Memory B cell (primary cell): ENCODE data around the gene ZNF566.
"Not testable (repeated sequence)": the region's sequence is repeated elsewhere in the genome, so short reads cannot be mapped to it uniquely, and the experiment has no call there.

Experiments used
- ATAC-seq: fragments of 150-1000 bp; cut with Tn5 transposase; 2 replicates; pipeline ENCODE4 v1.10.0; 2021; ENCODE audit warnings: low read depth, mild to moderate bottlenecking, moderate library complexity
- DNase-seq, 2 donors: peaks; one replicate each; pipeline ENCODE4 v3.0.0; 2022; ENCODE audit warnings: low spot score in 2 of 2
- H3K27ac Mint-ChIP-seq: one replicate; pipeline ENCODE4 v1.8.0; 2022; ENCODE audit warnings: mild to moderate bottlenecking, moderate library complexity, mixed read lengths
- H3K27me3 Mint-ChIP-seq: one replicate; pipeline ENCODE4 v1.8.0; 2022; ENCODE audit warnings: mixed read lengths
- H3K36me3 Mint-ChIP-seq: one replicate; pipeline ENCODE4 v1.8.0; 2022; ENCODE audit warnings: mild to moderate bottlenecking, mixed read lengths
- H3K4me1 Mint-ChIP-seq: one replicate; pipeline ENCODE4 v1.8.0; 2022; ENCODE audit warnings: mixed read lengths
- H3K4me3 Mint-ChIP-seq: one replicate; pipeline ENCODE4 v1.8.0; 2022; ENCODE audit warnings: mild to moderate bottlenecking, moderate library complexity, mixed read lengths
- H3K9me3 Mint-ChIP-seq: one replicate; pipeline ENCODE4 v1.8.0; 2022; ENCODE audit warnings: mixed read lengths

ZNF566 gene

GRCh38 chr19:36489118-36489919 lies at the start of gene ZNF566:
ZNF566 (minus strand) TSS chr19:36489561; CDS start chr19:36476557, 13,004 bp downstream.
- peak within 1 kb of the TSS; percentile 94 for H3K4me3 Mint-ChIP-seq

GRCh38 chr19:36528921-36529518 lies 39.7 kb upstream of the ZNF566 start:
- ATAC-seq (peak; percentile 12), DNase-seq (peak; percentile 19 to 22)
- H3K27me3 Mint-ChIP-seq: no peaks in the 10 kb centered on the region
- peak overlapping the region; percentile 95 for H3K27ac Mint-ChIP-seq
- H3K4me3 Mint-ChIP-seq: peak overlapping the region; percentile 93
- peaks cover 17% of the 10 kb centered on the region for H3K36me3 Mint-ChIP-seq
- H3K9me3 Mint-ChIP-seq: peaks cover 2% of the 10 kb centered on the region
- H3K4me1 Mint-ChIP-seq: peaks cover 16% of the 10 kb centered on the region

More at GRCh38 chr19:36489118-36489919, at the start of gene ZNF566:
- ATAC-seq (peak; percentile 84), DNase-seq (peak; percentile 85 to 87)
- peak within 1 kb of the TSS; percentile 92 for H3K27ac Mint-ChIP-seq
- H3K9me3 Mint-ChIP-seq: no peaks in the 10 kb centered on the region
- H3K4me1 Mint-ChIP-seq: peaks cover 25% of the 10 kb centered on the region
- H3K36me3 Mint-ChIP-seq: peaks cover 2% of the 10 kb centered on the region
- H3K27me3 Mint-ChIP-seq: no peaks in the 10 kb centered on the region

GRCh38 chr19:36528194-36528920 lies 39.0 kb upstream of the ZNF566 start, which contains the start of gene ZNF260:
ZNF260 (minus strand) TSS chr19:36528271; CDS start chr19:36515238, 13,033 bp downstream.
- Mint-ChIP-seq H3K4me1 (peaks cover 16% of the 10 kb centered on the region), H3K4me3 (peak within 1 kb of the TSS; percentile 93), H3K36me3 (peaks cover 19% of the 10 kb centered on the region), H3K9me3 (peaks cover 4% of the 10 kb centered on the region), H3K27ac (peak within 1 kb of the TSS; percentile 95), H3K27me3 (no peaks in the 10 kb centered on the region)
- peak; percentile 88 to 95 for DNase-seq
- ATAC-seq: peak; percentile 83

GRCh38 chr19:36527873-36528193 lies 38.5 kb upstream of the ZNF566 start:
- H3K4me3 Mint-ChIP-seq: peak overlapping the region; percentile 93
- peaks cover 6% of the 10 kb centered on the region for H3K9me3 Mint-ChIP-seq
- H3K4me1 Mint-ChIP-seq: peaks cover 16% of the 10 kb centered on the region
- peak overlapping the region; percentile 95 for H3K27ac Mint-ChIP-seq
- ATAC-seq: no peak
- no peak for DNase-seq
- peaks cover 21% of the 10 kb centered on the region for H3K36me3 Mint-ChIP-seq
- H3K27me3 Mint-ChIP-seq: no peaks in the 10 kb centered on the region

GRCh38 chr19:36527341-36527740 lies 38.0 kb upstream of the ZNF566 start:
- Mint-ChIP-seq H3K27ac (peak overlapping the region; percentile 95), H3K4me3 (peak overlapping the region; percentile 93), H3K9me3 (peaks cover 6% of the 10 kb centered on the region), H3K36me3 (peaks cover 25% of the 10 kb centered on the region), H3K27me3 (no peaks in the 10 kb centered on the region), H3K4me1 (peaks cover 16% of the 10 kb centered on the region)
- ATAC-seq (no peak), DNase-seq (no peak)

- H3K27ac Mint-ChIP-seq: no peak overlapping the region
- no peaks in the 10 kb centered on the region for H3K27me3 Mint-ChIP-seq
- ATAC-seq (no peak), DNase-seq (no peak)
- peaks cover 22% of the 10 kb centered on the region for H3K36me3 Mint-ChIP-seq
- H3K4me3 Mint-ChIP-seq: peak overlapping the region; percentile 54
- H3K4me1 Mint-ChIP-seq: peaks cover 16% of the 10 kb centered on the region
- H3K9me3 Mint-ChIP-seq: peaks cover 6% of the 10 kb centered on the region
Observed at GRCh38 chr19:36526581-36526980, 37.2 kb upstream of the ZNF566 start.

GRCh38 chr19:36524617-36525016 lies 35.3 kb upstream of the ZNF566 start:
- H3K4me1 Mint-ChIP-seq: peaks cover 16% of the 10 kb centered on the region
- no peak for DNase-seq
- H3K36me3 Mint-ChIP-seq: peaks cover 35% of the 10 kb centered on the region

GRCh38 chr19:36514012-36514612 lies 24.8 kb upstream of the ZNF566 start:
- Mint-ChIP-seq H3K27me3 (no peaks in the 10 kb centered on the region), H3K4me1 (peaks cover 3% of the 10 kb centered on the region), H3K36me3 (peaks cover 49% of the 10 kb centered on the region), H3K4me3 (no peak overlapping the region), H3K9me3 (peaks cover 21% of the 10 kb centered on the region), H3K27ac (no peak overlapping the region)
- ATAC-seq: no peak
- no peak for DNase-seq

More at GRCh38 chr19:36524617-36525016, 35.3 kb upstream of the ZNF566 start:
- no peaks in the 10 kb centered on the region for H3K27me3 Mint-ChIP-seq
- H3K4me3 Mint-ChIP-seq: no peak overlapping the region
- H3K27ac Mint-ChIP-seq: no peak overlapping the region
- no peak for ATAC-seq
- H3K9me3 Mint-ChIP-seq: peaks cover 9% of the 10 kb centered on the region

- ATAC-seq (no peak), DNase-seq (no peak)
- Mint-ChIP-seq H3K9me3 (peaks cover 6% of the 10 kb centered on the region), H3K4me1 (no peaks in the 10 kb centered on the region), H3K36me3 (peaks cover 7% of the 10 kb centered on the region), H3K27me3 (no peaks in the 10 kb centered on the region), H3K4me3 (no peak overlapping the region), H3K27ac (no peak overlapping the region)
Observed at GRCh38 chr19:36508325-36508724, 19.0 kb upstream of the ZNF566 start.

- Mint-ChIP-seq H3K4me3 (no peak overlapping the region), H3K9me3 (peaks cover 8% of the 10 kb centered on the region), H3K27me3 (no peaks in the 10 kb centered on the region), H3K4me1 (no peaks in the 10 kb centered on the region), H3K36me3 (peaks cover 5% of the 10 kb centered on the region), H3K27ac (no peak overlapping the region)
- DNase-seq (no peak), ATAC-seq (no peak)
Observed at GRCh38 chr19:36501973-36502372, 12.6 kb upstream of the ZNF566 start.

- H3K4me3 Mint-ChIP-seq: no peak overlapping the region
- H3K9me3 Mint-ChIP-seq: peaks cover 6% of the 10 kb centered on the region
- no peak overlapping the region for H3K27ac Mint-ChIP-seq
- no peaks in the 10 kb centered on the region for H3K27me3 Mint-ChIP-seq
- H3K36me3 Mint-ChIP-seq: peaks cover 2% of the 10 kb centered on the region
- peaks cover 6% of the 10 kb centered on the region for H3K4me1 Mint-ChIP-seq
- DNase-seq (no peak), ATAC-seq (no peak)
Observed at GRCh38 chr19:36497001-36497400, 7.6 kb upstream of the ZNF566 start.

- peak overlapping the region; percentile 65 for H3K4me3 Mint-ChIP-seq
Observed at GRCh38 chr19:36492689-36493453, 3.5 kb upstream of the ZNF566 start.

GRCh38 chr19:36490846-36491245 lies 1.5 kb upstream of the ZNF566 start:
- ATAC-seq, DNase-seq, H3K36me3 Mint-ChIP-seq, H3K9me3 Mint-ChIP-seq, H3K27me3 Mint-ChIP-seq: not testable (repeated sequence)
- Mint-ChIP-seq H3K27ac (peak overlapping the region; percentile 92), H3K4me1 (peaks cover 25% of the 10 kb centered on the region), H3K4me3 (peak overlapping the region; percentile 94)

More at GRCh38 chr19:36492689-36493453, 3.5 kb upstream of the ZNF566 start:
- not testable (repeated sequence) for H3K9me3 Mint-ChIP-seq, H3K27me3 Mint-ChIP-seq, ATAC-seq, H3K36me3 Mint-ChIP-seq
- DNase-seq: peak; percentile 51 to 65
- Mint-ChIP-seq H3K4me1 (peaks cover 21% of the 10 kb centered on the region), H3K27ac (peak overlapping the region; percentile 82)
